Endothelial cell of umbilical vein (primary cell): ENCODE data around the gene ACTL8.

Experiments
- POLR2A ChIP-seq: IDR thresholded peaks from 2 replicates; pipeline ENCODE4 v1.6.1; 2012; ENCODE audit warnings: low read depth, mild to moderate bottlenecking, control low read depth, low read length
- TF ChIP-seq, protein P1 (sequence below), 2 donors: IDR thresholded peaks; 1 replicate in 1 of 2; 2 replicates in 1 of 2; pipeline ENCODE4 v1.5.1; 2011; ENCODE audit warnings: low read length in 2 of 2, mild to moderate bottlenecking in 2 of 2, moderate library complexity in 2 of 2, control low read depth in 1 of 2, inconsistent platforms in 1 of 2, low read depth in 1 of 2; ENCODE audit not compliant: insufficient read depth in 1 of 2; ENCODE audit errors: extremely low read depth in 1 of 2

DNA sequence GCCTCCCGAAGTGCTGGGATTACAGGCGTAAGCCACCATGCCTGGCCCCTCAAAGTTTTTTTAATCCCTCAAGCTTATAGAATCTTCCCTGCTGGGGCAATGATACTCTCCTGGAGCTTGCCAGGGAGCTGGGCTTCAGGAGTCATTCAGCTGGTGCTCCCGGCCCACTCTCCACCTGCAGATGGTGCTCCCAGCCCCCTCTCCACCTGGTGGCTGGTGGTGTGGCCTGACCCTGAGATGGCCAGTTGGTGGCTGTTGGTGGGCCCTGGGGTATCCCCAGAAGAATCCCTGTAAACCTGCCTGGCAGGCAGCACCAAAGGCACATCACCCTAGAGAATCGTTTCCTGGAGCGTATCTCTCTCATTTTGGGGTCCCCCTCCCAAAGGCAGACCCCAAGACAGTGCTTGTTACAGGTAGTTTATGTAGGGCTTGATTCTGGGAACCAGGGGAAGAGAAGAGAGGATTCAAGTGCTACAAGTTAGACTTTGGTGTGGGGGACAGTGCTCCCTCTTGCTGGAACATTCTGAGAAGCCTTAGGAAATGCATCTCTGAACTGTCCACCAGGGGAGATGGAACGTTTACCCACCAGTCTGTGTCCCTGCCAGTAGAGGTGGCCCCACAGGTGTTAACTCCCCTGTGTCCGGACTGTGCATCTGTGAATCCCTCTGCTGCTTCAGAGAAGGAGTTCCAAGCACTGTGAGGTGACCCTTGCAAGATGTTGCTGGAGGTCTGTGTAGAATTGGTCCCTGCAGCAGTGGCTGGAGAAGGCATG, 29.1 kb upstream of the ACTL8 start:
- TF ChIP-seq, protein P1, sequence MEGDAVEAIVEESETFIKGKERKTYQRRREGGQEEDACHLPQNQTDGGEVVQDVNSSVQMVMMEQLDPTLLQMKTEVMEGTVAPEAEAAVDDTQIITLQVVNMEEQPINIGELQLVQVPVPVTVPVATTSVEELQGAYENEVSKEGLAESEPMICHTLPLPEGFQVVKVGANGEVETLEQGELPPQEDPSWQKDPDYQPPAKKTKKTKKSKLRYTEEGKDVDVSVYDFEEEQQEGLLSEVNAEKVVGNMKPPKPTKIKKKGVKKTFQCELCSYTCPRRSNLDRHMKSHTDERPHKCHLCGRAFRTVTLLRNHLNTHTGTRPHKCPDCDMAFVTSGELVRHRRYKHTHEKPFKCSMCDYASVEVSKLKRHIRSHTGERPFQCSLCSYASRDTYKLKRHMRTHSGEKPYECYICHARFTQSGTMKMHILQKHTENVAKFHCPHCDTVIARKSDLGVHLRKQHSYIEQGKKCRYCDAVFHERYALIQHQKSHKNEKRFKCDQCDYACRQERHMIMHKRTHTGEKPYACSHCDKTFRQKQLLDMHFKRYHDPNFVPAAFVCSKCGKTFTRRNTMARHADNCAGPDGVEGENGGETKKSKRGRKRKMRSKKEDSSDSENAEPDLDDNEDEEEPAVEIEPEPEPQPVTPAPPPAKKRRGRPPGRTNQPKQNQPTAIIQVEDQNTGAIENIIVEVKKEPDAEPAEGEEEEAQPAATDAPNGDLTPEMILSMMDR (IDR thresholded peaks at IDR 0.05; ENCODE audit: extremely low read depth in 1 of 2, insufficient read depth in 1 of 2, low read depth in 1 of 2, low read length in 2 of 2), result no peak
- no peak for TF ChIP-seq POLR2A
